SK-N-SH (cell line): ENCODE results near the gene TAF6L.

Experiments used
- EP300 ChIP-seq, 2 experiments: IDR thresholded peaks; 2 replicates each; pipeline versions ENCODE4 v1.4.0 to v1.6.1; 2012; ENCODE audit warnings: borderline replicate concordance in 1 of 2, low read depth in 1 of 2, low read length in 1 of 2
- GABPA ChIP-seq: IDR thresholded peaks from 2 replicates; pipeline ENCODE4 v1.4.0; 2012; ENCODE audit warnings: low read depth, mild to moderate bottlenecking
- NRF1 ChIP-seq: IDR thresholded peaks from 2 replicates; pipeline ENCODE4 v1.6.1; 2012; ENCODE audit warnings: low read depth, mild to moderate bottlenecking, low read length
- POLR2AphosphoS5 ChIP-seq: IDR thresholded peaks from 2 replicates; pipeline ENCODE4 v1.6.1; 2012; ENCODE audit warnings: low read depth, low read length
- RCOR1 ChIP-seq: fragments of 150-350 bp; IDR thresholded peaks from 2 replicates; pipeline ENCODE4 v1.6.1; 2017; ENCODE audit warnings: antibody characterized with exemption, low read length
- TAF1 ChIP-seq: IDR thresholded peaks from 2 replicates; pipeline ENCODE4 v1.6.1; 2012; ENCODE audit warnings: low read depth, mild to moderate bottlenecking, low read length, moderate library complexity, borderline replicate concordance
- TF ChIP-seq, protein P1 (sequence below): fragments of 200-600 bp; sonication (generic); IDR thresholded peaks from 2 replicates; pipeline ENCODE4 v1.6.1; 2017; ENCODE audit warnings: antibody characterized with exemption, mild to moderate bottlenecking, moderate library complexity
- TF ChIP-seq, protein P2 (sequence below): fragments of 150-350 bp; IDR thresholded peaks from 2 replicates; pipeline ENCODE4 v1.6.1; 2016; ENCODE audit warnings: mild to moderate bottlenecking, low read depth, low read length

DNA sequence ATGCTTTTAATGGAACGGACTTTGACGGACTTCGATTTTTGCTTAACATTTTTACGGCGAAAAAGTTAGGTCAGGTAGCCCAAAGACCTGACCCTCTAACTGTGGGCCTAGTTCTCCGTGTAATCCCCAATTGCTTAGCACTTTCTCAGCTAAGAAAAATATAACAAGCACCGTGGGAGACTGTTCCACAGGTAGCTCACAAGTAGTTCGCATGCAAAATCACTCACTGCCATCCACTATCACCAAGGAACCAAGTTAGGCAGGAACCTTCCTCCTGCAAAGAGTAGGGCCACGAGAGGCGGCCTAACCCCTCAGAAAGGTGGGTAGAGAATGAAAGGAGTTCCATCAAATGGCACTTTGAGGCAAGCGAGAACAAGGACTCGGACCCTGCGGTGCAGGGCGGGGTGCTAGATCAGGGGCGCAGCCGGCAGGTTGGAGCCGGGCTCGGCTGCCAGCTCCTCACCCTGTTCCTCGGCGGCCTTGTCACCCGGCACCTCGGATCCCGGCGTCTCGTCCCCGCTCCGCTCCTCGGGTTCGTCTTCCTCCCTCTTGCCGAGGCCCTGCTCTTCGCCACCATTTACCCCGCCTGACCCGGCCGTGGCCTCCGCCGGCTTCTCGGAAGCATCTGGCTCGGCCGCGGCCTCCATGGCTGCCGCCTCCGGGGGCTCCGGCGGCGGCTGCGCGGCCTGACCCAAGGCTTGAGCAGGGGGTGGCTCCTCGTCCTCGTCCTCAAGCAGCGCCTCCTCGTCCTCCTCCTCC, 44.9 kb upstream of the TAF6L start:
- TF ChIP-seq, protein P1, sequence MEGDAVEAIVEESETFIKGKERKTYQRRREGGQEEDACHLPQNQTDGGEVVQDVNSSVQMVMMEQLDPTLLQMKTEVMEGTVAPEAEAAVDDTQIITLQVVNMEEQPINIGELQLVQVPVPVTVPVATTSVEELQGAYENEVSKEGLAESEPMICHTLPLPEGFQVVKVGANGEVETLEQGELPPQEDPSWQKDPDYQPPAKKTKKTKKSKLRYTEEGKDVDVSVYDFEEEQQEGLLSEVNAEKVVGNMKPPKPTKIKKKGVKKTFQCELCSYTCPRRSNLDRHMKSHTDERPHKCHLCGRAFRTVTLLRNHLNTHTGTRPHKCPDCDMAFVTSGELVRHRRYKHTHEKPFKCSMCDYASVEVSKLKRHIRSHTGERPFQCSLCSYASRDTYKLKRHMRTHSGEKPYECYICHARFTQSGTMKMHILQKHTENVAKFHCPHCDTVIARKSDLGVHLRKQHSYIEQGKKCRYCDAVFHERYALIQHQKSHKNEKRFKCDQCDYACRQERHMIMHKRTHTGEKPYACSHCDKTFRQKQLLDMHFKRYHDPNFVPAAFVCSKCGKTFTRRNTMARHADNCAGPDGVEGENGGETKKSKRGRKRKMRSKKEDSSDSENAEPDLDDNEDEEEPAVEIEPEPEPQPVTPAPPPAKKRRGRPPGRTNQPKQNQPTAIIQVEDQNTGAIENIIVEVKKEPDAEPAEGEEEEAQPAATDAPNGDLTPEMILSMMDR, result no peak
- TF ChIP-seq GABPA, result no peak
- TF ChIP-seq POLR2AphosphoS5, result no peak
- no peak for TF ChIP-seq TAF1
- TF ChIP-seq, protein P2, sequence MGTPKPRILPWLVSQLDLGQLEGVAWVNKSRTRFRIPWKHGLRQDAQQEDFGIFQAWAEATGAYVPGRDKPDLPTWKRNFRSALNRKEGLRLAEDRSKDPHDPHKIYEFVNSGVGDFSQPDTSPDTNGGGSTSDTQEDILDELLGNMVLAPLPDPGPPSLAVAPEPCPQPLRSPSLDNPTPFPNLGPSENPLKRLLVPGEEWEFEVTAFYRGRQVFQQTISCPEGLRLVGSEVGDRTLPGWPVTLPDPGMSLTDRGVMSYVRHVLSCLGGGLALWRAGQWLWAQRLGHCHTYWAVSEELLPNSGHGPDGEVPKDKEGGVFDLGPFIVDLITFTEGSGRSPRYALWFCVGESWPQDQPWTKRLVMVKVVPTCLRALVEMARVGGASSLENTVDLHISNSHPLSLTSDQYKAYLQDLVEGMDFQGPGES, result no peak
- no peak for TF ChIP-seq EP300 (IDR thresholded peaks at IDR 0.05; ENCODE audit: borderline replicate concordance in 1 of 2, low read depth in 1 of 2, low read length in 1 of 2)
- no peak for TF ChIP-seq NRF1
- TF ChIP-seq RCOR1, result no peak
